Medulla oblongata (tissue), 1 donor: Measurements from ENCODE around the gene PTPN20.
"Not testable (repeated sequence)": the region's sequence is repeated elsewhere in the genome, so short reads cannot be mapped to it uniquely, and the experiment has no call there.

Source experiments
- DNase-seq: peaks from one replicate; pipeline ENCODE4 v3.0.0-alpha.2; 2015; ENCODE audit errors: extremely low spot score

PTPN20 gene

GRCh38 chr10:46911144-46911876, at the start of gene PTPN20:
TSS of gene PTPN20 (plus strand) at chr10:46911428. CDS start at chr10:46932500, 21,072 bp downstream.
- DNase-seq: peak; percentile 18

GRCh38 chr10:46869716-46870115, 41.5 kb upstream of the PTPN20 start:
- DNase-seq: not testable (repeated sequence)

- DNase-seq: not testable (repeated sequence)
These were observed 39.6 kb upstream of the PTPN20 start for GRCh38 chr10:46871583-46871982.

GRCh38 chr10:46875304-46875703, 35.9 kb upstream of the PTPN20 start:
- not testable (repeated sequence) for DNase-seq

GRCh38 chr10:46876773-46877172, 34.5 kb upstream of the PTPN20 start:
- DNase-seq: not testable (repeated sequence)

- DNase-seq: peak; percentile 51
These were observed 32.5 kb upstream of the PTPN20 start for GRCh38 chr10:46878761-46879160.

- DNase-seq: not testable (repeated sequence)
These were observed 20.2 kb upstream of the PTPN20 start for GRCh38 chr10:46890813-46891611.

- DNase-seq: not testable (repeated sequence)
These were observed 14.2 kb upstream of the PTPN20 start for GRCh38 chr10:46896762-46897692.

- DNase-seq: not testable (repeated sequence)
These were observed 10.0 kb upstream of the PTPN20 start for GRCh38 chr10:46901247-46901646.

- DNase-seq: not testable (repeated sequence)
These were observed 7.4 kb upstream of the PTPN20 start for GRCh38 chr10:46903874-46904273.

- DNase-seq: not testable (repeated sequence)
These were observed 4.9 kb upstream of the PTPN20 start for GRCh38 chr10:46906359-46906758.

GRCh38 chr10:46907185-46908117, 3.8 kb upstream of the PTPN20 start:
- DNase-seq: not testable (repeated sequence)

GRCh38 chr10:46922498-46922897, 11.3 kb downstream of the PTPN20 start:
- DNase-seq: not testable (repeated sequence)

GRCh38 chr10:46925156-46925555, 13.9 kb downstream of the PTPN20 start:
- not testable (repeated sequence) for DNase-seq

GRCh38 chr10:46925853-46926252, 14.6 kb downstream of the PTPN20 start:
- DNase-seq: not testable (repeated sequence)

GRCh38 chr10:46928810-46929209, 17.6 kb downstream of the PTPN20 start:
- not testable (repeated sequence) for DNase-seq

GRCh38 chr10:46932383-46932782, 21.2 kb downstream of the PTPN20 start:
- DNase-seq: not testable (repeated sequence)

GRCh38 chr10:46941091-46941490, 29.9 kb downstream of the PTPN20 start:
- DNase-seq: not testable (repeated sequence)

- not testable (repeated sequence) for DNase-seq
These were observed 37.7 kb downstream of the PTPN20 start for GRCh38 chr10:46948687-46949518.
